ENCODE results near the gene AIP.

The AIP gene

GRCh38 chr11:67492069-67492727 is 9.4 kb downstream of the AIP start:
- no peak for TF ChIP-seq POLR2A (IDR thresholded peaks at IDR 0.05; ENCODE audit: low read depth, low read length)
- no peak for TF ChIP-seq POU2F2 (IDR thresholded peaks at IDR 0.05; ENCODE audit: low read depth, low read length)
- TF ChIP-seq TAF1 (IDR thresholded peaks at IDR 0.05; ENCODE audit: low read depth, low read length), result no peak
- no peak for TF ChIP-seq POLR2AphosphoS5 (IDR thresholded peaks at IDR 0.05; ENCODE audit: low read depth, low read length)
- TF ChIP-seq PAX5 (IDR thresholded peaks at IDR 0.05; ENCODE audit: insufficient read depth, low read length, severe bottlenecking), result no peak
- no peak for TF ChIP-seq SPI1 (IDR thresholded peaks at IDR 0.05; ENCODE audit: low read depth, low read length)
- DNase-seq (ENCODE audit: insufficient read length, low spot score) (no peak), FAIRE-seq (no peak)

DNA sequence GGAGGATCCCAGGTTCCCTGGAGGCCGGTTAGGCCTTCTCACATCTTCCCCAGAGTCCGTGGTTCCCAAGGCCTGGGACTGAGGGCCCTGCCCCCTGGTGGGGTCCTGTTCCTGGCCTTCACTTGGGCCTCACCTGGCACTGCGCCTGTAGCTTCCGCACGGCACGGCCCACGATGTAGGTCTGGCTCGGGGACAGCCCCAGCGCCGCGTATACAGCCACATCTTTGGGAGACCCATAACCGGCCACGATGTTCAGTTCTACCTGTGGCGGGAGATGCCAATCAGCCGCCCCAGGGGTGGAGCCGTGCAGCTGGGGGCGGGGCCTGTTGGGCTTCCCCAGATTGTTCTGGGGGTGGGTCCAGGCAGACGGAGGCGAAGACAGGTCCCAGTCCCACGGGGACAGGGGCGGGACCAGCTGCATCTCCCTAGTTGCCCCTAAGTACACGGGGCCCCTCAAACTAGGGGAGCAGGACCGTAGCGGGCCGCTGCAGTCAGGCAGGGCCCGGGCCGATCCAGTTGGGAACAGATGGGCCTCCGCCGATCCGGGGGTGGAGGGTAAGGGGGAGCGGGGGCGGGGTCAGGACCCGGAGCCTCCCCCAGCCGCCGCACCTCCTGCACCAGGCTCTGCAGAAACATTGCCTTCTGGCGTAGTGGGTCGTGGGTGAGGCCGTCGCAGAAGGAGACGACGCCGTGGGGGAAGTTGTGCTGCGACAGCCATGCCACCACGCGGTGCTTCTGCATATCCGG is 10.1 kb downstream of the AIP start:
- FAIRE-seq (no peak), DNase-seq (ENCODE audit: insufficient read length, low spot score) (peak; percentile 55)
- TF ChIP-seq PAX5 (IDR thresholded peaks at IDR 0.05; ENCODE audit: insufficient read depth, low read length, severe bottlenecking) (no peak), SPI1 (IDR thresholded peaks at IDR 0.05; ENCODE audit: low read depth, low read length) (no peak), POLR2AphosphoS5 (IDR thresholded peaks at IDR 0.05; ENCODE audit: low read depth, low read length) (no peak), POU2F2 (IDR thresholded peaks at IDR 0.05; ENCODE audit: low read depth, low read length) (no peak), TAF1 (IDR thresholded peaks at IDR 0.05; ENCODE audit: low read depth, low read length) (no peak), POLR2A (IDR thresholded peaks at IDR 0.05; ENCODE audit: low read depth, low read length) (no peak)

GRCh38 chr11:67493548-67494370 is 10.9 kb downstream of the AIP start:
- FAIRE-seq, result no peak
- no peak for TF ChIP-seq SPI1 (IDR thresholded peaks at IDR 0.05; ENCODE audit: low read depth, low read length)
- no peak for TF ChIP-seq POLR2AphosphoS5 (IDR thresholded peaks at IDR 0.05; ENCODE audit: low read depth, low read length)
- no peak for TF ChIP-seq PAX5 (IDR thresholded peaks at IDR 0.05; ENCODE audit: insufficient read depth, low read length, severe bottlenecking)
- no peak for TF ChIP-seq POU2F2 (IDR thresholded peaks at IDR 0.05; ENCODE audit: low read depth, low read length)
- TF ChIP-seq TAF1 (IDR thresholded peaks at IDR 0.05; ENCODE audit: low read depth, low read length), result no peak
- no peak for TF ChIP-seq POLR2A (IDR thresholded peaks at IDR 0.05; ENCODE audit: low read depth, low read length)
- DNase-seq (ENCODE audit: insufficient read length, low spot score), result peak; percentile 13

DNA sequence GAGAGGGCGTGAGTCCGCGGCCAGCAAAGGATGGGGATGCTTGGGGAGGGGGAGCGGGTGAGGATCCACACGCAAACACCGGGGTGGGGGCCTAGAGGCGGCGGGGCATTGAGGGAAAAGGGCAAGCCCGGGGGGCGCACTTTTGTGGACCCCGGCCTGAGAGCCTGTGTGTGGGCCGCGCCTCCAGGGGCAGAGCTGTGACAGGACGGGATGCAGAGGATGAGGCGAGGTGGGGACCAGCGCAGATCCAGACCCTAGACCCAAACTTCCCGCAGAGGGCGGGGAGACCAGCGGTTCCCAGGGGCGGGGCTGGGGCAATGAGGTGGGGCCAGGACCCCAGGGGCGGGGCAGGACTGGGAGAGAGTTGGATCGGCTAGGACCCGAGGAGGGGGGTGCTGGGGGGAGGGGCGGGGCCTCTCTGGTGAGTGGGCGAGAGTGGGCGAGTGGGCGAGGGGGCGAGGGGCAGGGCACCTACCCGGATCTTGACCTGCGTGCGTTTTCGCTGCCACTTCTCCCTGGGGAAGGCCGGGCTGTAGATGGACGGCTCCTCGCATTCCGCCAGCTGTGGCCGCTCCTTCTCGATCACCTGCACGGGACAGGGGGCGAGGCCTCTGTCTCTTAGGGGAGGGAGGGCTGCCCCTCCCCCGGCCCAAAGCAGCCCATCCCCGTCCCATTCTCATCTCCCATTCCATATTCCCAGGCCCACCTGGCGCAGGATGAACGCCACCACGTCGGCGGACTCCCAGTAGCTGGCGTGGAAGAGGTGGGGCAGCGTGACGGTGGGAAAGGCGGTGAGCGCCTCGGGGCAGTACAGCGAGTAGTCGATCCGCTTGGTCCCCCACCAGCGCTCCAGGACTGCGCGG is 11.8 kb downstream of the AIP start:
- DNase-seq (ENCODE audit: insufficient read length, low spot score), result peak; percentile 26
- no peak for FAIRE-seq
- TF ChIP-seq SPI1 (IDR thresholded peaks at IDR 0.05; ENCODE audit: low read depth, low read length), result no peak
- no peak for TF ChIP-seq POLR2AphosphoS5 (IDR thresholded peaks at IDR 0.05; ENCODE audit: low read depth, low read length)
- no peak for TF ChIP-seq PAX5 (IDR thresholded peaks at IDR 0.05; ENCODE audit: insufficient read depth, low read length, severe bottlenecking)
- TF ChIP-seq POU2F2 (IDR thresholded peaks at IDR 0.05; ENCODE audit: low read depth, low read length), result no peak
- TF ChIP-seq TAF1 (IDR thresholded peaks at IDR 0.05; ENCODE audit: low read depth, low read length), result no peak
- TF ChIP-seq POLR2A (IDR thresholded peaks at IDR 0.05; ENCODE audit: low read depth, low read length), result no peak

GRCh38 chr11:67495234-67496005 is 12.6 kb downstream of the AIP start:
- DNase-seq (ENCODE audit: insufficient read length, low spot score), result peak; percentile 29
- TF ChIP-seq POU2F2 (IDR thresholded peaks at IDR 0.05; ENCODE audit: low read depth, low read length) (no peak), PAX5 (IDR thresholded peaks at IDR 0.05; ENCODE audit: insufficient read depth, low read length, severe bottlenecking) (no peak)
- FAIRE-seq, result no peak

GRCh38 chr11:67496113-67496512 is 13.3 kb downstream of the AIP start:
- no peak for FAIRE-seq
- DNase-seq (ENCODE audit: insufficient read length, low spot score), result peak; percentile 16
- TF ChIP-seq TAF1 (IDR thresholded peaks at IDR 0.05; ENCODE audit: low read depth, low read length), result no peak
- no peak for TF ChIP-seq POLR2A (IDR thresholded peaks at IDR 0.05; ENCODE audit: low read depth, low read length)
- TF ChIP-seq POLR2AphosphoS5 (IDR thresholded peaks at IDR 0.05; ENCODE audit: low read depth, low read length), result no peak

DNA sequence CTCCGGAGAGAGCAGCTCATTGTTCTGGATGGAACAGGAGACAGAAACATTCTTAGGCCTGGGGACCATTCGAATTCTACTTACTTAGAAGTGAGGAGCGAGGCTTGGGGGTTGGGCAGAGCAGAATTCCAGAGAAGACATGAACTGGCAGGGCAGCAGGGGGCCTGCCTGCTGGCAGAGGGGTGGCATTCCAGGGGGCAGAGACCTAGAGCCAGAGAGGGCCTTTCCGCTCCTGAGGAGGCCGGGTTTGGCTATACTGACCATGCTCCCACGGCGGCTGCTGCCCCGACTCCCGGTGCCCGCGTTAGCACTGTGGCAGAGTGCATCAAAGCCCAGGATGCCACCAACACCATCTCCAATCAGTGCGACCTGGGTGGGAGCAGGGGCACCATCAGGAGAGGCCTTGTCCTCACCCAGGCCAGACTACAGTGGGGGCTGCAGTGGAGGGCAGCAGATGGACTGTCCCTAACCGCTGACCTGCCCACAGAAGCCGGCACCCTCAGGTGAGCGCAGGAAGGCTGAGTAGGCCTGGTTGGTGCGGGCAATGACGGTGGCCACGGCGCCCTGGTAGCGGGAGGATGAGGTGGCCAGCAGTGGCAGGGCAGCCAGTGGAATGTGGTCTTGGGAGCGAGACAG is 14.9 kb downstream of the AIP start:
- no peak for FAIRE-seq
- no peak for DNase-seq (ENCODE audit: insufficient read length, low spot score)
- no peak for TF ChIP-seq POLR2AphosphoS5 (IDR thresholded peaks at IDR 0.05; ENCODE audit: low read depth, low read length)
- TF ChIP-seq TAF1 (IDR thresholded peaks at IDR 0.05; ENCODE audit: low read depth, low read length), result no peak
- no peak for TF ChIP-seq POU2F2 (IDR thresholded peaks at IDR 0.05; ENCODE audit: low read depth, low read length)
- no peak for TF ChIP-seq POLR2A (IDR thresholded peaks at IDR 0.05; ENCODE audit: low read depth, low read length)
- TF ChIP-seq SPI1 (IDR thresholded peaks at IDR 0.05; ENCODE audit: low read depth, low read length), result no peak
- no peak for TF ChIP-seq PAX5 (IDR thresholded peaks at IDR 0.05; ENCODE audit: insufficient read depth, low read length, severe bottlenecking)

DNA sequence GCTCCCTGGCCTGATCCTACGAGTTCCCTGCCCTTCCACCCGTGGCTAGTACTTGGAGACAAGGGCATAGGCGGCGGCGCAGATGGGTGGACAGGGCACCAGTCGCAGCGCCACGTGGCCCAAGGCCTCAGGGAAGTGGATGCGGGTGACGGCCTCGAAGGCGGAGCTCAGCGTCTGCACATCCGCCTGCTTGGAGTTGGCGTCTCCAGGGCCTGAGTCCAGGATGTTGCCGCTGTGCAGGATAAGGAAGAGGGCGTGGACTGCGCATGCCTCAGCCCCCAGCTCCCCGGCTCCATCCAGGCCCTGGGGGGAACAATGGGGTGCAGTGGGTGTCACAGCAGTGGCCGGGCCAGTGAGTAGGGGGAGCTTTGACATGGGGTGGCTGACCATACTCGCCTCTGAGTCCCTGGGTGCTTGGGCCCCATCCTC is 15.7 kb downstream of the AIP start:
- TF ChIP-seq TAF1 (IDR thresholded peaks at IDR 0.05; ENCODE audit: low read depth, low read length), result no peak
- TF ChIP-seq POU2F2 (IDR thresholded peaks at IDR 0.05; ENCODE audit: low read depth, low read length), result no peak
- TF ChIP-seq POLR2AphosphoS5 (IDR thresholded peaks at IDR 0.05; ENCODE audit: low read depth, low read length), result no peak
- no peak for TF ChIP-seq POLR2A (IDR thresholded peaks at IDR 0.05; ENCODE audit: low read depth, low read length)
- no peak for TF ChIP-seq PAX5 (IDR thresholded peaks at IDR 0.05; ENCODE audit: insufficient read depth, low read length, severe bottlenecking)
- no peak for TF ChIP-seq SPI1 (IDR thresholded peaks at IDR 0.05; ENCODE audit: low read depth, low read length)
- no peak for DNase-seq (ENCODE audit: insufficient read length, low spot score)
- no peak for FAIRE-seq
